IMR-90 (cell line): Measurements from ENCODE around the gene RUNX1. TPM values are rescaled to one million over a fixed set of nuclear protein-coding genes. Genes with fewer than 3 reads are reported as not detected.

Source experiments
- ATAC-seq: fragments of 200-7000 bp; cut with Tn5 transposase; 2 replicates; pipeline ENCODE4 v1.9.1; 2020; ENCODE audit warnings: low read depth, mild to moderate bottlenecking, moderate library complexity
- BruUV-seq: library from RNA; stranded (reverse); fragments of 400-500 nt; replicated peaks from 2 replicates; lab custom pipeline; 2021; lab: Mats Ljungman, UMichigan
- CTCF ChIA-PET: fragments of 300-600 bp; formaldehyde crosslinking; extraction: SDS; loops from one replicate; lab custom pipeline; 2021; ENCODE audit warnings: antibody characterized with exemption; lab: Yijun Ruan, JAX
- POLR2A ChIA-PET: fragments of 300-600 bp; sonication (Branson Sonifier 250); formaldehyde crosslinking; loops from one replicate; lab custom pipeline; 2022; ENCODE audit warnings: antibody characterized with exemption; ENCODE audit not compliant: unreplicated experiment; lab: Charles Lee
- DNase-seq: peaks from one replicate; pipeline ENCODE4 v3.0.0; 2013
- H2AFZ ChIP-seq: replicated peaks from 2 replicates; pipeline ENCODE3; 2013; ENCODE audit warnings: low read length, mild to moderate bottlenecking; ENCODE audit not compliant: poor library complexity
- H2AK5ac ChIP-seq: 2 replicates; pipeline ENCODE4 v1.6.1; 2013; ENCODE audit warnings: low read depth, low read length, inconsistent platforms
- H2AK9ac ChIP-seq: replicated peaks from 2 replicates; pipeline ENCODE3; 2013; ENCODE audit warnings: mild to moderate bottlenecking, low read depth, low read length, moderate library complexity; ENCODE audit not compliant: poor library complexity
- H2BK120ac ChIP-seq: 2 replicates; pipeline ENCODE4 v1.6.1; 2013; ENCODE audit warnings: low read depth, low read length, inconsistent platforms
- H2BK15ac ChIP-seq: 3 replicates; pipeline ENCODE4 v1.6.1; 2013; ENCODE audit warnings: low read depth, low read length, inconsistent platforms
- H2BK20ac ChIP-seq: 2 replicates; pipeline ENCODE4 v1.6.1; 2013; ENCODE audit warnings: low read depth, mild to moderate bottlenecking, inconsistent platforms, low read length, moderate library complexity
- H2BK5ac ChIP-seq: 2 replicates; pipeline ENCODE4 v1.6.1; 2013; ENCODE audit warnings: mild to moderate bottlenecking, low read depth, low read length, inconsistent platforms; ENCODE audit not compliant: poor library complexity, severe bottlenecking
- H3K14ac ChIP-seq: replicated peaks from 2 replicates; pipeline ENCODE4 v1.6.1; 2013; ENCODE audit warnings: low read depth, low read length, inconsistent platforms
- H3K18ac ChIP-seq: 2 replicates; pipeline ENCODE4 v1.6.1; 2013; ENCODE audit warnings: low read depth, low read length, control low read depth
- H3K23ac ChIP-seq: 2 replicates; pipeline ENCODE4 v1.6.1; 2013; ENCODE audit warnings: low read depth, low read length, inconsistent platforms
- H3K27ac ChIP-seq: 2 replicates; pipeline ENCODE4 v1.5.1; 2013; ENCODE audit warnings: mild to moderate bottlenecking, control low read depth, low read length; ENCODE audit not compliant: insufficient read depth
- H3K27me3 ChIP-seq: 2 replicates; pipeline ENCODE4 v1.6.1; 2013; ENCODE audit warnings: low read length; ENCODE audit not compliant: control insufficient read depth, insufficient read depth
- H3K36me3 ChIP-seq: 2 replicates; pipeline ENCODE4 v1.6.1; 2013; ENCODE audit warnings: low read length, mixed read lengths; ENCODE audit not compliant: control insufficient read depth, insufficient read depth
- H3K4ac ChIP-seq: 2 replicates; pipeline ENCODE4 v1.6.1; 2013; ENCODE audit warnings: low read depth, low read length, inconsistent platforms
- H3K4me1 ChIP-seq: 2 replicates; pipeline ENCODE4 v1.6.1; 2013; ENCODE audit warnings: low read length, mixed read lengths; ENCODE audit not compliant: control insufficient read depth, insufficient read depth
- H3K4me2 ChIP-seq: 2 replicates; pipeline ENCODE4 v1.6.1; 2013; ENCODE audit warnings: low read depth, mild to moderate bottlenecking, control low read depth, low read length, moderate library complexity
- H3K4me3 ChIP-seq: 2 replicates; pipeline ENCODE4 v1.5.1; 2013; ENCODE audit warnings: low read depth, mild to moderate bottlenecking, control low read depth, low read length, moderate library complexity; ENCODE audit not compliant: insufficient read depth
- H3K56ac ChIP-seq: 2 replicates; pipeline ENCODE4 v1.6.1; 2013; ENCODE audit warnings: low read length, inconsistent platforms; ENCODE audit not compliant: insufficient read depth; ENCODE audit errors: extremely low read depth
- H3K79me1 ChIP-seq, 2 experiments: 2 replicates each; pipeline ENCODE4 v1.6.1; 2013; ENCODE audit warnings: low read length in 2 of 2, inconsistent platforms in 1 of 2, low read depth in 1 of 2
- H3K9ac ChIP-seq: 2 replicates; pipeline ENCODE4 v1.6.1; 2013; ENCODE audit warnings: low read depth, low read length, control low read depth
- H3K9me1 ChIP-seq: 2 replicates; pipeline ENCODE4 v1.6.1; 2013; ENCODE audit warnings: low read length, inconsistent platforms; ENCODE audit not compliant: insufficient read depth
- H3K9me3 ChIP-seq: 2 replicates; pipeline ENCODE4 v1.6.1; 2013; ENCODE audit warnings: low read length; ENCODE audit not compliant: control insufficient read depth, insufficient read depth
- H4K20me1 ChIP-seq: 2 replicates; pipeline ENCODE4 v1.6.1; 2013; ENCODE audit warnings: low read length, inconsistent platforms; ENCODE audit not compliant: insufficient read depth
- H4K5ac ChIP-seq: 2 replicates; pipeline ENCODE4 v1.6.1; 2013; ENCODE audit warnings: mild to moderate bottlenecking, low read depth, low read length, control low read depth
- H4K8ac ChIP-seq, 2 experiments: 2 replicates each; pipeline ENCODE4 v1.6.1; 2013; ENCODE audit warnings: low read depth in 2 of 2, low read length in 2 of 2, control low read depth in 1 of 2, inconsistent platforms in 1 of 2
- H4K91ac ChIP-seq: 2 replicates; pipeline ENCODE4 v1.6.1; 2013; ENCODE audit warnings: low read depth, low read length, inconsistent platforms; ENCODE audit not compliant: insufficient read depth
- CEBPB ChIP-seq: IDR thresholded peaks from 2 replicates; pipeline ENCODE4 v1.6.1; 2012; ENCODE audit warnings: low read depth, low read length, improper control_type of control experiment
- CHD1 ChIP-seq: IDR thresholded peaks from 2 replicates; pipeline ENCODE4 v1.6.1; 2012; ENCODE audit warnings: low read depth, low read length, improper control_type of control experiment
- CTCF ChIP-seq: conservative IDR thresholded peaks from 2 replicates; pipeline ENCODE4 v1.5.1; 2012; ENCODE audit warnings: mild to moderate bottlenecking, low read depth, low read length, improper control_type of control experiment
- FOS ChIP-seq: fragments of 150-350 bp; IDR thresholded peaks from 2 replicates; pipeline ENCODE4 v1.6.1; 2016; ENCODE audit warnings: low read depth, low read length
- MAFK ChIP-seq: IDR thresholded peaks from 2 replicates; pipeline ENCODE4 v1.6.1; 2012; ENCODE audit warnings: low read depth, low read length, improper control_type of control experiment
- MAZ ChIP-seq: IDR thresholded peaks from 2 replicates; pipeline ENCODE4 v1.6.1; 2012; ENCODE audit warnings: low read depth, mild to moderate bottlenecking, low read length, improper control_type of control experiment, moderate library complexity, borderline replicate concordance
- MXI1 ChIP-seq: IDR thresholded peaks from 2 replicates; pipeline ENCODE4 v1.6.1; 2012; ENCODE audit warnings: low read depth, mild to moderate bottlenecking, low read length, moderate library complexity, borderline replicate concordance
- NFE2L2 ChIP-seq: fragments of 150-350 bp; IDR thresholded peaks from 2 replicates; pipeline ENCODE4 v1.6.1; 2016; ENCODE audit warnings: low read depth, mild to moderate bottlenecking, low read length
- POLR2A ChIP-seq: IDR thresholded peaks from 2 replicates; pipeline ENCODE4 v1.6.1; 2012; ENCODE audit warnings: mild to moderate bottlenecking, low read depth, low read length
- RAD21 ChIP-seq: IDR thresholded peaks from 2 replicates; pipeline ENCODE4 v1.6.1; 2012; ENCODE audit warnings: low read length, improper control_type of control experiment
- RCOR1 ChIP-seq: IDR thresholded peaks from 2 replicates; pipeline ENCODE4 v1.6.1; 2012; ENCODE audit warnings: mild to moderate bottlenecking, low read length, improper control_type of control experiment; ENCODE audit not compliant: insufficient replicate concordance
- RFX5 ChIP-seq: IDR thresholded peaks from 2 replicates; pipeline ENCODE4 v1.8.0; 2012; ENCODE audit warnings: low read depth, mild to moderate bottlenecking, low read length, moderate library complexity
- SMC3 ChIP-seq: fragments of 150-350 bp; IDR thresholded peaks from 2 replicates; pipeline ENCODE4 v1.6.1; 2016; ENCODE audit warnings: low read depth, mild to moderate bottlenecking, antibody characterized with exemption, low read length, moderate library complexity
- WGBS, 2 experiments: methylation state at CpG; one replicate each; pipeline versions ENCODE4 v1.1.5 to v1.1.7; 2013; ENCODE audit warnings: missing lambda C conversion rate in 2 of 2; ENCODE audit not compliant: insufficient read length in 1 of 2; ENCODE audit errors: extremely low coverage in 2 of 2; 5-methylcytosine and 5-hydroxymethylcytosine counted together
- dilution Hi-C: fragments of 300-500 bp; cut with HindIII; formaldehyde crosslinking; loops from one replicate; pipeline ENCODE4 v1.14.3; 2018; ENCODE audit warnings: low sequenced_read_pairs; ENCODE audit not compliant: unreplicated experiment
- in situ Hi-C: fragments of 300-500 bp; cut with MboI; formaldehyde crosslinking; loops from 3 replicates; pipeline ENCODE4 v1.14.3; 2019; ENCODE audit warnings: low sequenced_read_pairs, inconsistent platforms, mixed read lengths
- intact Hi-C: fragments of 100-400 bp; cut with micrococcal nuclease; formaldehyde crosslinking; loops from 2 replicates; pipeline ENCODE4 v1.10.0; 2022
- polyA plus RNA-seq, 3 experiments: library from polyadenylated mRNA; depleted of rRNA; stranded (reverse); fragments of >200 nt; gene quantifications; 2 replicates each; pipeline ENCODE4 v1.2.3, GENCODE V29; 2012; ENCODE audit warnings: low replicate concordance in 1 of 3
- total RNA-seq: library from RNA; depleted of rRNA; stranded (reverse); fragments of >200 nt; gene quantifications from 2 replicates; pipeline ENCODE4 v1.2.3, GENCODE V29; 2012
- TF ChIP-seq, protein P1 (sequence below): fragments of 150-350 bp; IDR thresholded peaks from 2 replicates; pipeline ENCODE4 v1.6.1; 2016; ENCODE audit warnings: low read depth, mild to moderate bottlenecking, low read length, moderate library complexity, borderline replicate concordance

The RUNX1 gene
- total and polyA plus RNA-seq, 2 of the 4 experiments (the other 2 are of a cell fraction) = 34.5 to 56.5 TPM

- WGBS, 2 experiments = no CpG with 5 or more reads among the region's 3 CpGs
Observed at GRCh38 chr21:34825948-34826548, 223.1 kb downstream of the RUNX1 start.

More at GRCh38 chr21:34825948-34826548, 223.1 kb downstream of the RUNX1 start:
- ATAC-seq (no peak), DNase-seq (no peak)
- H2BK20ac ChIP-seq = no peak overlapping the region
- H3K4me1 ChIP-seq = no peaks in the 10 kb centered on the region
- CTCF ChIA-PET = no interaction called here
- no peak overlapping the region for H3K9ac ChIP-seq
- no TSS peak for BruUV-seq
- H2BK5ac ChIP-seq = peak overlapping the region; percentile 4
- peaks cover 70 to 92% of the 10 kb centered on the region in 2 experiments for H3K79me1 ChIP-seq
- H4K8ac ChIP-seq = no peak overlapping the region
- H3K18ac ChIP-seq = no peak overlapping the region
- H3K36me3 ChIP-seq = peaks cover 52% of the 10 kb centered on the region
- in situ Hi-C loops = no loop called here
- dilution Hi-C loops = no loop called here
- intact Hi-C loops = no loop called here
- no peak overlapping the region for H2AFZ ChIP-seq
- H4K5ac ChIP-seq = no peak overlapping the region
- H2BK15ac ChIP-seq = no peak overlapping the region
- H3K23ac ChIP-seq = no peak overlapping the region
- no peak overlapping the region for H3K4me2 ChIP-seq
- no peak overlapping the region for H2BK120ac ChIP-seq
- no peaks in the 10 kb centered on the region for H3K9me3 ChIP-seq
- no peak overlapping the region for H2AK9ac ChIP-seq
- H4K91ac ChIP-seq = no peak overlapping the region
- H3K14ac ChIP-seq = 0 out of 2 replicates have a peak overlapping the region, but pooled peaks have one; percentile 14
- POLR2A ChIA-PET = interaction anchor here (0.6 kb wide), 1 partner anchor 604 kb away, joined by 15 read pairs; no protein-coding TSS in a partner anchor
- TF ChIP-seq RCOR1 = no peak
- no peak for TF ChIP-seq RAD21
- no peak for TF ChIP-seq NFE2L2
- TF ChIP-seq, protein P1, sequence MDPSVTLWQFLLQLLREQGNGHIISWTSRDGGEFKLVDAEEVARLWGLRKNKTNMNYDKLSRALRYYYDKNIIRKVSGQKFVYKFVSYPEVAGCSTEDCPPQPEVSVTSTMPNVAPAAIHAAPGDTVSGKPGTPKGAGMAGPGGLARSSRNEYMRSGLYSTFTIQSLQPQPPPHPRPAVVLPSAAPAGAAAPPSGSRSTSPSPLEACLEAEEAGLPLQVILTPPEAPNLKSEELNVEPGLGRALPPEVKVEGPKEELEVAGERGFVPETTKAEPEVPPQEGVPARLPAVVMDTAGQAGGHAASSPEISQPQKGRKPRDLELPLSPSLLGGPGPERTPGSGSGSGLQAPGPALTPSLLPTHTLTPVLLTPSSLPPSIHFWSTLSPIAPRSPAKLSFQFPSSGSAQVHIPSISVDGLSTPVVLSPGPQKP = no peak
- TF ChIP-seq FOS = no peak
- TF ChIP-seq POLR2A = no peak
- TF ChIP-seq MAZ = no peak
- no peak for TF ChIP-seq MAFK
- TF ChIP-seq MXI1 = no peak
- no peak for TF ChIP-seq RFX5
- TF ChIP-seq CTCF = no peak
- TF ChIP-seq CHD1 = no peak
- no peak for TF ChIP-seq CEBPB
- TF ChIP-seq SMC3 = no peak
- H4K20me1 ChIP-seq = peaks cover 40% of the 10 kb centered on the region; the same call in 1 of the 2 replicates
- H3K4ac ChIP-seq = no peak overlapping the region
- H3K27me3 ChIP-seq = no peaks in the 10 kb centered on the region
- H3K9me1 ChIP-seq = peaks cover 30% of the 10 kb centered on the region
- no peak overlapping the region for H2AK5ac ChIP-seq
- no peak overlapping the region for H3K4me3 ChIP-seq
- no peak overlapping the region for H3K27ac ChIP-seq
- no peak overlapping the region for H3K56ac ChIP-seq
